HepG2 (cell line): Measurements from ENCODE around the gene MVK. TPM values are rescaled to one million over a fixed set of nuclear protein-coding genes. Genes with fewer than 3 reads are reported as not detected.
A peak's percentile ranks its signal among the peaks of the same experiment; 100 is the strongest.

ENCODE experiments used
- ASH2L ChIP-seq: fragments of 300-600, 200-600 bp; sonication (generic); IDR thresholded peaks from 2 replicates; pipeline ENCODE4 v1.7.0; 2017; ENCODE audit warnings: low read depth, mild to moderate bottlenecking, moderate library complexity, mixed read lengths, low read length; ENCODE audit not compliant: insufficient read length
- ATAD3A ChIP-seq: sonication (generic); formaldehyde crosslinking; IDR thresholded peaks from 2 replicates; pipeline ENCODE4 v1.4.0; 2020; ENCODE audit warnings: missing genetic modification reagents
- HDAC6 ChIP-seq: fragments of 200-600 bp; sonication (generic); IDR thresholded peaks from 2 replicates; pipeline ENCODE4 v1.7.0; 2017; ENCODE audit warnings: mild to moderate bottlenecking, antibody characterized with exemption, low read length, low read depth
- KLF12 ChIP-seq: sonication (generic); formaldehyde crosslinking; IDR thresholded peaks from 2 replicates; pipeline ENCODE4 v1.4.0; 2020; ENCODE audit warnings: missing genetic modification reagents, borderline replicate concordance
- KMT2A ChIP-seq: sonication (generic); formaldehyde crosslinking; IDR thresholded peaks from 2 replicates; pipeline ENCODE4 v1.4.0; 2020; ENCODE audit warnings: missing genetic modification reagents
- PLRG1 ChIP-seq: fragments of 450-650 bp; conservative IDR thresholded peaks from 2 replicates; pipeline ENCODE4 v1.6.1; 2016
- RFXANK ChIP-seq: IDR thresholded peaks from 2 replicates; pipeline ENCODE4 v1.6.1; 2016
- SOX13 ChIP-seq, 3 experiments: fragments of 450-650 bp in 1 of 3; sonication (generic) in 1 of 3; formaldehyde crosslinking in 1 of 3; IDR thresholded peaks in 2 of 3; conservative IDR thresholded peaks in 1 of 3; 2 replicates each; pipeline versions ENCODE4 v1.5.0 to v1.6.1; 2016 to 2020; ENCODE audit warnings: antibody characterized with exemption in 1 of 3, mild to moderate bottlenecking in 1 of 3, missing compliant biosample characterization in 1 of 3, missing genetic modification reagents in 1 of 3, moderate library complexity in 1 of 3
- ZNF138 ChIP-seq: sonication (generic); formaldehyde crosslinking; IDR thresholded peaks from 2 replicates; pipeline ENCODE4 v1.5.0; 2020; ENCODE audit warnings: mild to moderate bottlenecking, low read depth, missing genetic modification reagents
- ZNF607 ChIP-seq: sonication (generic); formaldehyde crosslinking; IDR thresholded peaks from 2 replicates; pipeline ENCODE4 v1.5.1; 2020; ENCODE audit warnings: missing genetic modification reagents, mild to moderate bottlenecking, borderline replicate concordance
- ZNF7 ChIP-seq: IDR thresholded peaks from 2 replicates; pipeline ENCODE4 v1.6.1; 2016; ENCODE audit warnings: missing biosample characterization, missing genetic modification reagents
- ZSCAN9 ChIP-seq: IDR thresholded peaks from 2 replicates; pipeline ENCODE4 v1.6.1; 2016; ENCODE audit warnings: borderline replicate concordance
- ZZZ3 ChIP-seq: sonication (generic); formaldehyde crosslinking; IDR thresholded peaks from 2 replicates; pipeline ENCODE4 v1.4.0; 2020; ENCODE audit warnings: missing genetic modification reagents, mild to moderate bottlenecking, borderline replicate concordance
- polyA plus RNA-seq, 8 experiments: library from polyadenylated mRNA; depleted of rRNA in 3 of 8; stranded (reverse) in 7 of 8; unstranded in 1 of 8; fragments of >200 nt; fragmentation: Illumina TruSeq in 4 of 8; extraction: Trizol in 4 of 8; gene quantifications; 2 replicates each; pipeline versions ENCODE4 v1.2.1 to v1.2.3, GENCODE V29; 2011 to 2016; ENCODE audit warnings: low read depth in 4 of 8, missing spikeins in 1 of 8, mixed read lengths in 1 of 8; ENCODE audit not compliant: insufficient read depth in 1 of 8
- total RNA-seq, 5 experiments: library from RNA; depleted of rRNA; stranded (reverse); fragments of >200 nt; fragmentation: Illumina TruSeq; extraction: Trizol; gene quantifications; 2 replicates each; pipeline ENCODE4 v1.2.3, GENCODE V29; 2016; ENCODE audit warnings: low read depth in 1 of 5
- TF ChIP-seq, protein P1 (sequence below): sonication (generic); formaldehyde crosslinking; IDR thresholded peaks from 2 replicates; pipeline ENCODE4 v1.9.0; 2021; ENCODE audit warnings: missing genetic modification reagents, borderline replicate concordance
- TF ChIP-seq, protein P2 (sequence below): sonication (generic); formaldehyde crosslinking; IDR thresholded peaks from 2 replicates; pipeline ENCODE4; 2020; ENCODE audit warnings: missing genetic modification reagents, mild to moderate bottlenecking, borderline replicate concordance

MVK gene
- total and polyA plus RNA-seq, 2 of the 13 experiments (the other 11 are each of a cell fraction or from before 2014, with no cell fraction given), result 11.6 to 66.9 TPM

DNA sequence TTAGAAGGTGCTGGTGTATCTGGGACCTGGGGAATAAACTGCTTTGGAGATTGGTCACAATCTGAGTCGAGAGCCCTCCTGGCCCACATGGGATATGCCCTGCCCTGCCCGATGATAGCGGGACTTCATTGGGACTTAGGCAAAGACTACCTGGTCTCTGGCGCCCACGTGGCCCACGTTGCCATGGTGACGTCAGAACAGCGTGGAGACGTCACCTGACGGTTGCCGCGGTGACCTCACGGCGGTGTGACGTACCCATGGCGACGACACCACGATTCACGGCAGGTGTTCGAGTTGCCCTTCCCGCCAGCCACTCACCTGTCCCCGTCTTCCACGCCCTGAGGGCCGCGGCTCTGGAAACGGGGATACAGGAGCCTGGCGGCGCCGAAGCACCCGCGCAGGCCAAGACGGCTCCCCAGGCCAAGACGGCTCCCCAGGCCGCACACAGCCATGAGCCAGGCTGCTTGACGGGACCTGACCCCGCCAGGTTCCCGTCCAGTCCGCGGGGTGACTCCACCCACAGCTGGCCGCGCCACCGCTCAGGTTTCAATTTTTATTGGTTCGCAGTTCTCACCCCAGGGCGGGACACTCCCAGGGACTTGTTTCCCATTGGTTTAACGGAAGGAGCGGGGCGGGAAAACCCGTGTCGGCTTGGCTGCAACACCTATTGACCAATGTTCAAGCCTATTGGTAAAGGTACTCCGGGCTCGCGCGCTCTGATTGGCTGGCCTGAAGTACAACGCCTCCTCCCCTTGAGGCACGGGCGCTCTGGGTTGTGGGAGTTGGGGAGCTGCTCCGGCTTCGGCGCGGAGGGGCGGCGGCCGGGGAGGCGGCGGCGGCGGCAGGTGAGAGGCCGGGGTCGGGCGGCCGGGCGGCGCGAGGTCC is at the start of gene MVK, which contains the start of gene MMAB (continued):
- TF ChIP-seq ZNF607 (peak; percentile 79; the same call in 1 of the 2 replicates), PLRG1 (no peak), RFXANK (CRISPR knock-in tag) (peak; percentile 89), ZZZ3 (peak; percentile 92), ZSCAN9 (CRISPR knock-in tag) (peak; percentile 57; the same call in 1 of the 2 replicates), ZNF7 (CRISPR knock-in tag) (no peak), KLF12 (CRISPR knock-in tag) (no peak; the same call in 1 of the 2 replicates), HDAC6 (no peak), KMT2A (CRISPR knock-in tag) (peak; percentile 70; the same call in 1 of the 2 replicates), SOX13 (IDR thresholded peaks at IDR 0.05) (no peak), SOX13 (CRISPR knock-in tag; conservative IDR thresholded peaks at IDR 0.05 in 1 of 2, IDR thresholded peaks at IDR 0.05 in 1 of 2) (peak in 1 of 2 experiments; percentile 45; a peak in 1 of 4 replicates), ASH2L (peak; percentile 81), ZNF138 (CRISPR knock-in tag) (peak; percentile 90), ATAD3A (CRISPR knock-in tag) (no peak)
- TF ChIP-seq, protein P1, sequence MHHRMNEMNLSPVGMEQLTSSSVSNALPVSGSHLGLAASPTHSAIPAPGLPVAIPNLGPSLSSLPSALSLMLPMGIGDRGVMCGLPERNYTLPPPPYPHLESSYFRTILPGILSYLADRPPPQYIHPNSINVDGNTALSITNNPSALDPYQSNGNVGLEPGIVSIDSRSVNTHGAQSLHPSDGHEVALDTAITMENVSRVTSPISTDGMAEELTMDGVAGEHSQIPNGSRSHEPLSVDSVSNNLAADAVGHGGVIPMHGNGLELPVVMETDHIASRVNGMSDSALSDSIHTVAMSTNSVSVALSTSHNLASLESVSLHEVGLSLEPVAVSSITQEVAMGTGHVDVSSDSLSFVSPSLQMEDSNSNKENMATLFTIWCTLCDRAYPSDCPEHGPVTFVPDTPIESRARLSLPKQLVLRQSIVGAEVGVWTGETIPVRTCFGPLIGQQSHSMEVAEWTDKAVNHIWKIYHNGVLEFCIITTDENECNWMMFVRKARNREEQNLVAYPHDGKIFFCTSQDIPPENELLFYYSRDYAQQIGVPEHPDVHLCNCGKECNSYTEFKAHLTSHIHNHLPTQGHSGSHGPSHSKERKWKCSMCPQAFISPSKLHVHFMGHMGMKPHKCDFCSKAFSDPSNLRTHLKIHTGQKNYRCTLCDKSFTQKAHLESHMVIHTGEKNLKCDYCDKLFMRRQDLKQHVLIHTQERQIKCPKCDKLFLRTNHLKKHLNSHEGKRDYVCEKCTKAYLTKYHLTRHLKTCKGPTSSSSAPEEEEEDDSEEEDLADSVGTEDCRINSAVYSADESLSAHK, result no peak
- TF ChIP-seq, protein P2, sequence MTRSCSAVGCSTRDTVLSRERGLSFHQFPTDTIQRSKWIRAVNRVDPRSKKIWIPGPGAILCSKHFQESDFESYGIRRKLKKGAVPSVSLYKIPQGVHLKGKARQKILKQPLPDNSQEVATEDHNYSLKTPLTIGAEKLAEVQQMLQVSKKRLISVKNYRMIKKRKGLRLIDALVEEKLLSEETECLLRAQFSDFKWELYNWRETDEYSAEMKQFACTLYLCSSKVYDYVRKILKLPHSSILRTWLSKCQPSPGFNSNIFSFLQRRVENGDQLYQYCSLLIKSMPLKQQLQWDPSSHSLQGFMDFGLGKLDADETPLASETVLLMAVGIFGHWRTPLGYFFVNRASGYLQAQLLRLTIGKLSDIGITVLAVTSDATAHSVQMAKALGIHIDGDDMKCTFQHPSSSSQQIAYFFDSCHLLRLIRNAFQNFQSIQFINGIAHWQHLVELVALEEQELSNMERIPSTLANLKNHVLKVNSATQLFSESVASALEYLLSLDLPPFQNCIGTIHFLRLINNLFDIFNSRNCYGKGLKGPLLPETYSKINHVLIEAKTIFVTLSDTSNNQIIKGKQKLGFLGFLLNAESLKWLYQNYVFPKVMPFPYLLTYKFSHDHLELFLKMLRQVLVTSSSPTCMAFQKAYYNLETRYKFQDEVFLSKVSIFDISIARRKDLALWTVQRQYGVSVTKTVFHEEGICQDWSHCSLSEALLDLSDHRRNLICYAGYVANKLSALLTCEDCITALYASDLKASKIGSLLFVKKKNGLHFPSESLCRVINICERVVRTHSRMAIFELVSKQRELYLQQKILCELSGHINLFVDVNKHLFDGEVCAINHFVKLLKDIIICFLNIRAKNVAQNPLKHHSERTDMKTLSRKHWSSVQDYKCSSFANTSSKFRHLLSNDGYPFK (CRISPR knock-in tag), result peak; percentile 91; the same call in 1 of the 2 replicates
